HG03378 (cell line): ENCODE data around the gene TNNC1.

Experiments
- ATAC-seq: cut with Tn5 transposase; IDR thresholded peaks from one replicate; pipeline ENCODE4 v1.9.1; 2021; ENCODE audit warnings: mild to moderate bottlenecking, moderate library complexity; ENCODE audit not compliant: unreplicated experiment

Gene TNNC1

GRCh38 chr3:52432225-52432624, 21.6 kb downstream of the TNNC1 start:
- ATAC-seq, result no peak

GRCh38 chr3:52431459-52432223, 22.2 kb downstream of the TNNC1 start:
- ATAC-seq, result no peak

- ATAC-seq, result no peak
Observed at GRCh38 chr3:52430416-52430810, 23.4 kb downstream of the TNNC1 start.

DNA sequence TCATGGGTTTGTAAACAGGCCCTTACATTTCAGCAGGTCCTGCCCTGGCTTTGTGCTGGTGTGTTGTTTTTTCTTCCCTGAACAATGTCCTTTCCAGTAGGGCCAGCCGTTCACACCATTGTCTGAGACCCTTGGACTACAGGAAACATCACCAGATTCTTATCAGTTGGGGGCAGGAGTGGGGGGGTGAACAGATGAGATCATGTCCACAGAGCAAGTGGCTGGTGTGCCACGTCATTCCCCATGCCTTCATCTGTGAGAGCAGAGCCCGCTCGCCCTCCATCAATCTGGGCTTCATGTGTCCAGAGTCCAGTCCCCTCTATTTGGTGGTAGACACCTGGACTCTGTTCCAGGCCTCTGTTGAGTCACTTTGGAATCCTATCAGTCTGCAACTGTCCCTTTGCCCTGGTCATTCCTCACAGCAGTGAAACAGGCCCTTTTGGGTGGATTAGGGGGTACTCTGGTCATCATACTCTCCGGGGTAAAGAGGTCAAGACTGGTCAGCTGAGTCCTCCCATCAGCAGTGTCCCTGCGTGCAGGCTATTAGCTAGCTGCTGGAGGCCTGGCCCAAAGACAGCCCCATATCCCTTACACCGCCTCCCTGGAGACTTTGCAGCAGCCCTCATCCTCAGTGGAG, 23.9 kb downstream of the TNNC1 start:
- no peak for ATAC-seq

- ATAC-seq, result no peak
Observed at GRCh38 chr3:52429031-52429430, 24.8 kb downstream of the TNNC1 start.

- ATAC-seq, result no peak
Observed at GRCh38 chr3:52428151-52429005, 25.5 kb downstream of the TNNC1 start.

DNA sequence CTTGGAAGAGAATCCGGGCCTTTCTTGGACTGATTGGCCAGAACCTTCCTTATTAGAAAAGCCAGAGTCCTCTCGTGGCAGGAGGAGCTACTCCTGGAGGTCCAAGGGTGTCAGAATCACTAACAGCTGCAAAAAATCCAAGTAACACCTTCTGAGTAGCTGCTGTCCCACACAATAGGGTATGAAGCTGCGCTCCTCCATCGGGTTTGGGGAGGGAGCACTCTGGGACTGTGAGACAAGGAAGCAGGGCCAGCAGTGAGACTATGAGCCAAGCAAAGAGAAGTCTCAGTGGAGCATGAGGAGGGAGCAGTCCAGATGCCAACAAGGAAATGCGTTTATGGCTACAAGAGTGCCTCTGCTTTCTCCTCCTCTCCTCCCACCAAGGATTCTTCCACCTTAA, 30.7 kb downstream of the TNNC1 start:
- no peak for ATAC-seq

DNA sequence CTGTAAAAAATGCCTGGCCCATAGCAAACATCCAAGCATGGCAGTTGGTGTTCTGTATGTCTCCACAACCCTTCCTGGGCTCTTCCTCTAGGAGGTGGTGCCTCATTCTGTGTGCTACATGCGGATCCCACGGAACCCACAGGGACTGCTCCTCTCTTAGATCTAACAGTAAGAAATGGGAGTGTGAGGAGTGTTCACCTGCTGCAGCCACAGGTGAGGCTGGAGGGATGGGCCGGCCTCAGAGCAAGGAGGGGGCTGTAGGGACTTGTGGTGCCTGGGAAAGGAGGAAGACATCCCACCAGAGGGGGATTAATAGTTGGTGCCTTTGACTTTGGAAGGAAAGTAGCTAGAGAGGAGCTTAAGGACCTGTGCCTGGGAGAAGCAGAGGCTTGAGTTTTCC, 31.2 kb downstream of the TNNC1 start:
- ATAC-seq, result no peak

- no peak for ATAC-seq
Observed at GRCh38 chr3:52420388-52420787, 33.5 kb downstream of the TNNC1 start.

DNA sequence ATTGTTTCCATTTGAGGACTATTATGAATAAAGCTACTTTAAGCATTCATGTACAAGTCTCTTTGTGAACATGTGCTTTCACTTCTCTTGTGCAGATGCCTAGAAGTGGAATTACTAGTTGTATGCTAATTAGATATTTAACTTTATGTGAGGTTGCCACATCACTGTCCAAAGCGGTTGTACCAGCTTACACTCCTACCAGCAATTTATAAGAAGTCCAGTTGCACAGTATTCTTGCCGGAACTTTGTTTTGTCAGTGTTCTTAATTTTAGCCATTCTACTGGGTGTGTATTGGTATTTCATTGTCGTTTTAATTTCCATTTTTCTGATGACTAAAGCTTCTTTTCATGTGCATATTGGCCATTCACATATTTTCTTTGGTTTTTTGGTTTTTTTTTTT, 38.0 kb downstream of the TNNC1 start:
- ATAC-seq, result no peak

DNA sequence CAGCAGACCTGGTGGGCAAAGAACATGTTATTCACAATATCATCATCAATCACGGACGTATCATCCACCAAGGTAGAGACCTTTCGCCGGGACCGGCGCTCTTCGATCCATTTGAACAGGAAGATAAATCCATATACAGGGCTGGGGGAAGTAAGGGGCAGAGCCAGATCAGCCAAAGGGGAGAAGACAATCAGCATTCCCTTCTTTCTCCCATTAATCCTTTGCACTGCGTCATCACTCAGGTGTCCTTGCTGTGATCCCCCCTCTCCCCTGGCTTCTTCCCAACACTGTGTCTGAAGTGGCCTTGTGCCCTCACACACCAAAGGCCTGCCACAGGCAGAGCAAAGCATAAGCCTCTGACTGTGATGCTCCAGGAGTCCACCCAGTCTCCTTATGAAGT, 45.4 kb downstream of the TNNC1 start:
- no peak for ATAC-seq

GRCh38 chr3:52407779-52408178, 46.1 kb downstream of the TNNC1 start:
- ATAC-seq, result no peak

DNA sequence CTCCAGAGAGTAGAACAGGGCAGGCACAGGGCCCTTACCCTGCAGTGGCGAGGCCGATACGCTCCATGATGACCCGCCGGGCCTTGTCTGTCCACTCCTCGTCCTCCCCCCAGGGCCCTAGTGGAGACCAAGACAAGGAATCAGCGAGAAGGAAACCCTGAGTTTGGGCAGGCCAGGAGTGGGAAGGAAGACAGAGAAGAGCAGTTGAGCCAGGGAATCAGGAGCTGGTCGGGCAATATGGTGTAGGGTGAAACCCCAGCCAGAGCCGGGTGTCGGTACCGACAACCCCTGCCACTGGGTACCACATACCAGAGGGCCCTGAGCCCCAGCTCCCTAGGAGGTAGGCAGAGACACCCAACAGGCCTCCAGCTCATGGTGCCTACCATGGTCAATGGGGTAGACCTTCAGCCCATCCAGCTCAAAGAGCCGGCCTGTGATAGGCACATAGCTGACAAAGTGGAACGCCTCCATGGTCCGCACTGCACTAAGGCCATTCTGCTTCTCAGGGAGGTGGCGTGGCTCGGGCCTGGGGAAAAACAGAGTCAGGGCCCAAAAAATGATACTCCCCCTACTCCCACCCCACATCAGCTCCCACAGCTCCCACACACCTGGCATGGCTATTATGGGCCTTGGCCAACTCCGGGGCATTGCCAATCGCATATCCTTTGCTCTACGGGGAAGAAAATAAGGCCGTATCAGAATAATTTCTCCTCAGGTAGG, 46.9 kb downstream of the TNNC1 start:
- no peak for ATAC-seq

DNA sequence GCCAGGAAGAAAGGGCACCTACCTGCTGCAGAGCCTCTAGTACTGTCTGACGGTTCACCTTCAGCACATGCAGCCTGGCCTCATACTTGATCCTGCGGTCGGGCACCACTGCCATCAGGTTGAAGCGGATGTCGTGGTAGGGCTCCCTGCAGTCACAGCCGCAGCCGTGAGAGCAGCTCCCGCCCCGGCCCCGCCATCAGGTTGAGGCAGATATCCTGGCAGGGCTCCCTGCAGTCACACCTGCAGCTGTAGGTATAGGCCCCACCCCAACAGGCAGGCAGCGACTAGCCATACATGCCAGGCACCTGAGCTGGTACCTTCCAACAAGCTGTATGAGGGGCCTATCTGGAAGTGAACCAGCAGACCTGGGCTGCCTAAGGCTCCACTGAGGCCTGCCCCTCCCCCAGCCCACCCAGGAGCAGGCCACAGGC, 47.6 kb downstream of the TNNC1 start:
- no peak for ATAC-seq

DNA sequence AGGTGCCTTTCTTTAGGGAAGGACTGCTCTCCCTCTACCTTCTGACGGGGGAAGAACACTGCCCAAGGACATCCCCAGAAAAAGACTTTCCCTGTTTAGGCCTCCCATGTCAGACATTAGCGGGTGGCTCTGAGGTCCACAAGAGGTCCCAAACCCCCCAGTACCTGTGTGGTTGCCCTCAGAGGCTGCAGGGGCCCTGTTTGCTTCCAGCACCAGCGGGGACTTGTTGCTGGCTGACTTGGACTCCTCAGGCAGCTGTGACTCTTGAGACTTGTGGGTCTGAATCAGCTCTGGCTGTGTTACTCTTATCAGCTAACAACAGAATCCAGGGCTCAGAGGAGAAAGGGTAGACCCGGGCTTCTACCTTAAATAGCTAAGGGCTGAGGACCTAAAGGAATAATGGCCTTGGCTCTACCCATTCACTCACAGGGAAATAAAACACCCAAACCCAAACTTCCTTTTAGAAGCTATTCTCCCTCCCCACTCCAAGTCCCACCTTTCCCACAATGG, 48.2 kb downstream of the TNNC1 start:
- no peak for ATAC-seq

DNA sequence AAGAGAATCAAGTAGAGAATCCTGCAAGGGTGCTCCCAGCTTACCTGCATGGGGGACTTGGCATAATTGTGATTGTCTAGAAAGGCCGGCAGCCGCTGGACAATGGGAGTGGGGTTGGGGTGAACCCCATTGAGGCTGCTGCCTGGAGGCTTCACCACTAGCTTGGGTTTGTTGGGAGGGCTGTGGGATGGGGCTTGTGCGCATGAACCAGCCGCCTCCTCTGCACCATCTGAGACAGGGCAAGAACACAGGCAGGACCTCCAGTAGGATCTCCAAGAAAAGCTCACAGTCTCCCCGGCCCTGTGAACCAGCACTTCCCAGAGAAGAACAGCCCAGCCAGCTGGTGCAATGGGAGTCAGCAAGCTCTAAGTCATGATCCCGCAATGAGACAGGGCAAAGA, 48.8 kb downstream of the TNNC1 start:
- no peak for ATAC-seq

DNA sequence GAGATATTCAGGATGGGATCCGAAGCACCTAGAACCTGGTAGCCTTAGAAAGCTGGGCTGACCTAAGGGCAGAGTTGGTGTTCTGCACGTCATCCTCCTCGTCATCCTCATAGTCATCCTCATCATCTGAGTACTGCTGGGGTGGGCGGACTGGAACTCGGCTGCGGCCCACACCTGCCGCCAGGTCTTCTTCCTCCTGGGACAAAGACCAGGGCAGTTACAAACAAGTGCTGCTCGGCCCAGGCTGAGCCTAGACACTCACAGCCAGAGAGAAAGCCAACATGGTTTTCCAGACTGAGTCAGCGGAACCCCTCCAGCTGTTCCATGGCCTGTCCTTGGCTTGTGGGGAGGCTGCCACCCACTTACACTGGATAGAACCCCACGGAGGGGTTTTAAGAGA, 49.5 kb downstream of the TNNC1 start:
- no peak for ATAC-seq

DNA sequence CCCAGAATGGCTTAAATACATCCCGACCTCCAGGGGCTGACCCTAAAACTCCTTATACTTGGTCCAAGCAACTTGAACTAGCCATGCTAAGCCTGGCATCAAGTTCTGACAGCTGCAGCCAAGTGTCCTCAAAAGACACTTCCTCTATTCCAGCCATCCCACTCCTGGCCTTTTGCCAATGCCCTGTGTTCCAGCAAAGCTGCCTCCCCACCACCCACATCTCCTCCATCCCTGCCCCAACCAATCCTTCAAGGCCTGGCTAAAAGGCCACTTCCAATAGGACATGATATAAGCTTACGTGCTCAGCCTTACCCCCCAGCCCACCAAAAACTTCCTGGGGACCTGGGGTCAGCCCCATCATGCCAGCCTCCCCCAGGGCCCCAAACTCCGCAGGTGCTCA, 49.9 kb downstream of the TNNC1 start:
- ATAC-seq, result no peak

GRCh38 chr3:52403271-52403841, 50.5 kb downstream of the TNNC1 start:
- no peak for ATAC-seq

- no peak for ATAC-seq
Observed at GRCh38 chr3:52402706-52403270, 51.1 kb downstream of the TNNC1 start.
